C4-2B (cell line): ENCODE results near the gene NME2.

Experiments
- ZFX ChIP-seq: fragments of 450-650 bp; IDR thresholded peaks from 2 replicates; pipeline ENCODE4 v1.6.1; 2017
- TF ChIP-seq, protein P1 (sequence below): fragments of 450-650 bp; conservative IDR thresholded peaks from 2 replicates; pipeline ENCODE4 v1.5.1; 2017; ENCODE audit warnings: mild to moderate bottlenecking

GRCh38 chr17:51217946-51218345 lies 51.7 kb downstream of the NME2 start:
- TF ChIP-seq, protein P1, sequence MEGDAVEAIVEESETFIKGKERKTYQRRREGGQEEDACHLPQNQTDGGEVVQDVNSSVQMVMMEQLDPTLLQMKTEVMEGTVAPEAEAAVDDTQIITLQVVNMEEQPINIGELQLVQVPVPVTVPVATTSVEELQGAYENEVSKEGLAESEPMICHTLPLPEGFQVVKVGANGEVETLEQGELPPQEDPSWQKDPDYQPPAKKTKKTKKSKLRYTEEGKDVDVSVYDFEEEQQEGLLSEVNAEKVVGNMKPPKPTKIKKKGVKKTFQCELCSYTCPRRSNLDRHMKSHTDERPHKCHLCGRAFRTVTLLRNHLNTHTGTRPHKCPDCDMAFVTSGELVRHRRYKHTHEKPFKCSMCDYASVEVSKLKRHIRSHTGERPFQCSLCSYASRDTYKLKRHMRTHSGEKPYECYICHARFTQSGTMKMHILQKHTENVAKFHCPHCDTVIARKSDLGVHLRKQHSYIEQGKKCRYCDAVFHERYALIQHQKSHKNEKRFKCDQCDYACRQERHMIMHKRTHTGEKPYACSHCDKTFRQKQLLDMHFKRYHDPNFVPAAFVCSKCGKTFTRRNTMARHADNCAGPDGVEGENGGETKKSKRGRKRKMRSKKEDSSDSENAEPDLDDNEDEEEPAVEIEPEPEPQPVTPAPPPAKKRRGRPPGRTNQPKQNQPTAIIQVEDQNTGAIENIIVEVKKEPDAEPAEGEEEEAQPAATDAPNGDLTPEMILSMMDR: no peak
- TF ChIP-seq ZFX: no peak
